HepG2 (cell line): ENCODE results near the gene SGCE. TPM values are rescaled to one million over a fixed set of nuclear protein-coding genes. Genes with fewer than 3 reads are reported as not detected.

Experiments
- AHDC1 ChIP-seq: sonication (generic); formaldehyde crosslinking; IDR thresholded peaks from 2 replicates; pipeline ENCODE4 v1.5.1; 2020; ENCODE audit warnings: mild to moderate bottlenecking, missing genetic modification reagents, borderline replicate concordance
- ARNT ChIP-seq: fragments of 450-650 bp; IDR thresholded peaks from 2 replicates; pipeline ENCODE4 v1.6.1; 2017
- CBX1 ChIP-seq: IDR thresholded peaks from one replicate; pipeline ENCODE4 v1.6.1; 2016; ENCODE audit warnings: antibody characterized with exemption, low read depth
- CCDC6 ChIP-seq: sonication (generic); formaldehyde crosslinking; IDR thresholded peaks from 2 replicates; pipeline ENCODE4 v1.8.1; 2022; ENCODE audit warnings: mild to moderate bottlenecking, missing genetic modification reagents, moderate library complexity
- HIC2 ChIP-seq: sonication (generic); formaldehyde crosslinking; IDR thresholded peaks from 2 replicates; pipeline ENCODE4 v1.9.0; 2022; ENCODE audit warnings: low read depth, missing genetic modification reagents
- HMGA1 ChIP-seq: sonication (generic); formaldehyde crosslinking; conservative IDR thresholded peaks from 2 replicates; pipeline ENCODE4 v1.4.0; 2020; ENCODE audit warnings: missing genetic modification reagents
- HNF4G ChIP-seq, 2 experiments: sonication (generic) in 1 of 2; formaldehyde crosslinking in 1 of 2; IDR thresholded peaks; 2 replicates each; pipeline versions ENCODE4 v1.4.0 to v1.6.1; 2011 to 2020; ENCODE audit warnings: borderline replicate concordance in 2 of 2, low read depth in 2 of 2, mild to moderate bottlenecking in 2 of 2, low read length in 1 of 2, missing genetic modification reagents in 1 of 2, moderate library complexity in 1 of 2
- KAT2B ChIP-seq: fragments of 150-350 bp; IDR thresholded peaks from 2 replicates; pipeline ENCODE4 v1.6.1; 2014; ENCODE audit warnings: low read depth, low read length, borderline replicate concordance
- MEF2D ChIP-seq: sonication (generic); formaldehyde crosslinking; IDR thresholded peaks from 2 replicates; pipeline ENCODE4 v1.5.1; 2020; ENCODE audit warnings: mild to moderate bottlenecking, missing genetic modification reagents
- MIXL1 ChIP-seq: IDR thresholded peaks from 2 replicates; pipeline ENCODE4 v1.6.1; 2016
- NFE2L2 ChIP-seq: fragments of 150-350 bp; IDR thresholded peaks from 2 replicates; pipeline ENCODE4 v1.6.1; 2014; ENCODE audit warnings: low read length
- SAP130 ChIP-seq: IDR thresholded peaks from 2 replicates; pipeline ENCODE4 v1.6.1; 2016; ENCODE audit warnings: low read depth
- SYNCRIP ChIP-seq: fragments of 200-400 bp; formaldehyde crosslinking; IDR thresholded peaks from 2 replicates; pipeline ENCODE4 v1.6.1; 2018; ENCODE audit warnings: mild to moderate bottlenecking, low read depth, low read length; ENCODE audit not compliant: insufficient read depth
- TEAD3 ChIP-seq: optimal IDR thresholded peaks from 2 replicates; pipeline ENCODE3; 2016; ENCODE audit warnings: borderline replicate concordance
- ZBTB4 ChIP-seq: sonication (generic); formaldehyde crosslinking; IDR thresholded peaks from 2 replicates; pipeline ENCODE4 v1.4.0; 2020; ENCODE audit warnings: missing genetic modification reagents, mild to moderate bottlenecking, borderline replicate concordance
- ZNF12 ChIP-seq: sonication (generic); formaldehyde crosslinking; IDR thresholded peaks from 2 replicates; pipeline ENCODE4 v1.5.0; 2020; ENCODE audit warnings: missing genetic modification reagents
- ZNF326 ChIP-seq: sonication (generic); formaldehyde crosslinking; IDR thresholded peaks from 2 replicates; pipeline ENCODE4 v1.4.0; 2020; ENCODE audit warnings: missing genetic modification reagents, borderline replicate concordance
- ZNF501 ChIP-seq: sonication (generic); formaldehyde crosslinking; IDR thresholded peaks from 2 replicates; pipeline ENCODE4 v1.5.1; 2020; ENCODE audit warnings: mild to moderate bottlenecking, moderate library complexity, missing genetic modification reagents
- ZNF614 ChIP-seq: IDR thresholded peaks from 2 replicates; pipeline ENCODE4 v1.6.1; 2018; ENCODE audit warnings: missing biosample characterization, missing genetic modification reagents, inconsistent platforms, borderline replicate concordance
- ZNF644 ChIP-seq: IDR thresholded peaks from 2 replicates; pipeline ENCODE4 v1.6.1; 2016; ENCODE audit warnings: low read depth
- ZSCAN20 ChIP-seq: sonication (generic); formaldehyde crosslinking; IDR thresholded peaks from 2 replicates; pipeline ENCODE4 v1.4.0; 2020; ENCODE audit warnings: missing genetic modification reagents, mild to moderate bottlenecking, borderline replicate concordance
- polyA plus RNA-seq, 8 experiments: library from polyadenylated mRNA; depleted of rRNA in 3 of 8; stranded (reverse) in 7 of 8; unstranded in 1 of 8; fragments of >200 nt; fragmentation: Illumina TruSeq in 4 of 8; extraction: Trizol in 4 of 8; gene quantifications; 2 replicates each; pipeline versions ENCODE4 v1.2.1 to v1.2.3, GENCODE V29; 2011 to 2016; ENCODE audit warnings: low read depth in 4 of 8, missing spikeins in 1 of 8, mixed read lengths in 1 of 8; ENCODE audit not compliant: insufficient read depth in 1 of 8
- total RNA-seq, 5 experiments: library from RNA; depleted of rRNA; stranded (reverse); fragments of >200 nt; fragmentation: Illumina TruSeq; extraction: Trizol; gene quantifications; 2 replicates each; pipeline ENCODE4 v1.2.3, GENCODE V29; 2016; ENCODE audit warnings: low read depth in 1 of 5

SGCE gene
- total and polyA plus RNA-seq, 2 of the 13 experiments (the other 11 are each of a cell fraction or from before 2014, with no cell fraction given): 52.3 to 71.1 TPM

- TF ChIP-seq HMGA1 (no peak), ZNF501 (CRISPR knock-in tag) (peak; percentile 39; the same call in 1 of the 2 replicates), SYNCRIP (no peak), ZBTB4 (CRISPR knock-in tag) (no peak), CCDC6 (CRISPR knock-in tag) (no peak), MEF2D (peak; percentile 98), ZNF644 (CRISPR knock-in tag) (peak; percentile 92), ZNF12 (CRISPR knock-in tag) (no peak), HNF4G (IDR thresholded peaks at IDR 0.05; ENCODE audit: borderline replicate concordance, low read depth, low read length) (no peak), HNF4G (CRISPR knock-in tag; IDR thresholded peaks at IDR 0.05; ENCODE audit: borderline replicate concordance, low read depth) (no peak), NFE2L2 (no peak), HIC2 (peak; percentile 77; the same call in 1 of the 2 replicates), ZSCAN20 (no peak), MIXL1 (CRISPR knock-in tag) (no peak; the same call in 1 of the 2 replicates), KAT2B (no peak), ZNF614 (CRISPR knock-in tag) (0 out of 2 replicates have a peak, but pooled peaks have one; percentile 22), TEAD3 (peak; percentile 33), ARNT (no peak), ZNF326 (CRISPR knock-in tag) (no peak), AHDC1 (CRISPR knock-in tag) (peak; percentile 69; the same call in 1 of the 2 replicates), CBX1 (no peak), SAP130 (CRISPR knock-in tag) (peak; percentile 68)
These were observed 35.2 kb downstream of the SGCE start (continued) for GRCh38 chr7:94620703-94621118.
